Activated naive CD4-positive, alpha-beta T cell treated with Interleukin-2 at 50 U/mL for 16 hours (primary cell): ENCODE measurements around the gene GAMT.
A peak's percentile ranks its signal among the peaks of the same experiment; 100 is the strongest.

ENCODE experiments used
- DNase-seq: peaks from one replicate; pipeline ENCODE4 v3.0.0-alpha.2; 2020

The GAMT gene

GRCh38 chr19:1362387-1363257, 38.7 kb downstream of the GAMT start:
- DNase-seq = no peak

- no peak for DNase-seq
These were observed 39.5 kb downstream of the GAMT start for GRCh38 chr19:1361601-1362386.

- DNase-seq = no peak
These were observed 40.4 kb downstream of the GAMT start for GRCh38 chr19:1360818-1361461.

GRCh38 chr19:1360126-1360817, 41.1 kb downstream of the GAMT start:
- DNase-seq = no peak

GRCh38 chr19:1357531-1358109, 43.7 kb downstream of the GAMT start:
- DNase-seq = no peak

- no peak for DNase-seq
These were observed 44.9 kb downstream of the GAMT start for GRCh38 chr19:1356508-1356865.

GRCh38 chr19:1355568-1356507, 45.5 kb downstream of the GAMT start:
- DNase-seq = peak; percentile 12

GRCh38 chr19:1354970-1355567, 46.3 kb downstream of the GAMT start:
- no peak for DNase-seq

GRCh38 chr19:1353144-1353543, 48.2 kb downstream of the GAMT start:
- DNase-seq = no peak

- DNase-seq = no peak
These were observed 49.9 kb downstream of the GAMT start for GRCh38 chr19:1351381-1351851.

GRCh38 chr19:1350867-1351266, 50.5 kb downstream of the GAMT start:
- DNase-seq = no peak

- no peak for DNase-seq
These were observed 52.1 kb downstream of the GAMT start for GRCh38 chr19:1349211-1349610.
